Measurements from ENCODE around the gene AREG. TPM values are rescaled to one million over a fixed set of nuclear protein-coding genes. Genes with fewer than 3 reads are reported as not detected.

The AREG gene
- total RNA-seq, 1 experiment from 2014 or later, result 0.33 TPM

GRCh38 chr4:74503580-74503979, 58.6 kb downstream of the AREG start (continued):
- no peak for TF ChIP-seq ERG (CRISPR knock-in tag; IDR thresholded peaks at IDR 0.05)
- no peak for TF ChIP-seq ZNF671 (CRISPR knock-in tag; IDR thresholded peaks at IDR 0.05)
- no peak for TF ChIP-seq ATF3 (CRISPR knock-in tag; conservative IDR thresholded peaks at IDR 0.05)
- TF ChIP-seq, protein P1, sequence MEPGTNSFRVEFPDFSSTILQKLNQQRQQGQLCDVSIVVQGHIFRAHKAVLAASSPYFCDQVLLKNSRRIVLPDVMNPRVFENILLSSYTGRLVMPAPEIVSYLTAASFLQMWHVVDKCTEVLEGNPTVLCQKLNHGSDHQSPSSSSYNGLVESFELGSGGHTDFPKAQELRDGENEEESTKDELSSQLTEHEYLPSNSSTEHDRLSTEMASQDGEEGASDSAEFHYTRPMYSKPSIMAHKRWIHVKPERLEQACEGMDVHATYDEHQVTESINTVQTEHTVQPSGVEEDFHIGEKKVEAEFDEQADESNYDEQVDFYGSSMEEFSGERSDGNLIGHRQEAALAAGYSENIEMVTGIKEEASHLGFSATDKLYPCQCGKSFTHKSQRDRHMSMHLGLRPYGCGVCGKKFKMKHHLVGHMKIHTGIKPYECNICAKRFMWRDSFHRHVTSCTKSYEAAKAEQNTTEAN (CRISPR knock-in tag; IDR thresholded peaks at IDR 0.05), result no peak
- TF ChIP-seq CDX4 (CRISPR knock-in tag; IDR thresholded peaks at IDR 0.05; ENCODE audit: borderline replicate concordance), result no peak

GRCh38 chr4:74504212-74504611, 59.3 kb downstream of the AREG start:
- H3K27ac Mint-ChIP-seq, result no peak overlapping the region
- no peak for ATAC-seq
- no peaks in the 10 kb centered on the region for H3K27me3 Mint-ChIP-seq (ENCODE audit: low read depth)
- POLR2A ChIA-PET, result no interaction called here
- H3K36me3 Mint-ChIP-seq, result no peaks in the 10 kb centered on the region
- peaks cover 4% of the 10 kb centered on the region; the same call in 1 of the 2 replicates for H3K4me1 Mint-ChIP-seq
- no peak for DNase-seq (ENCODE audit: low spot score)
- TF ChIP-seq RELA (CRISPR knock-in tag; IDR thresholded peaks at IDR 0.05; ENCODE audit: borderline replicate concordance) (no peak), GABPB1 (CRISPR knock-in tag; IDR thresholded peaks at IDR 0.05) (no peak), ZNF425 (CRISPR knock-in tag; conservative IDR thresholded peaks at IDR 0.05) (no peak), NFATC4 (CRISPR knock-in tag; IDR thresholded peaks at IDR 0.05) (no peak), ZNF317 (CRISPR knock-in tag; IDR thresholded peaks at IDR 0.05; ENCODE audit: borderline replicate concordance, low read depth) (no peak), ELF4 (CRISPR knock-in tag; IDR thresholded peaks at IDR 0.05; ENCODE audit: low read depth) (no peak), ZNF263 (CRISPR knock-in tag; IDR thresholded peaks at IDR 0.05; ENCODE audit: low read depth) (no peak)
- TF ChIP-seq, protein P2, sequence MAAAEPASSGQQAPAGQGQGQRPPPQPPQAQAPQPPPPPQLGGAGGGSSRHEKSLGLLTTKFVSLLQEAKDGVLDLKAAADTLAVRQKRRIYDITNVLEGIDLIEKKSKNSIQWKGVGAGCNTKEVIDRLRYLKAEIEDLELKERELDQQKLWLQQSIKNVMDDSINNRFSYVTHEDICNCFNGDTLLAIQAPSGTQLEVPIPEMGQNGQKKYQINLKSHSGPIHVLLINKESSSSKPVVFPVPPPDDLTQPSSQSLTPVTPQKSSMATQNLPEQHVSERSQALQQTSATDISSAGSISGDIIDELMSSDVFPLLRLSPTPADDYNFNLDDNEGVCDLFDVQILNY (CRISPR knock-in tag; IDR thresholded peaks at IDR 0.05), result no peak
- CTCF ChIA-PET, result no interaction called here
- H3K9me3 Mint-ChIP-seq, result peaks cover 21% of the 10 kb centered on the region
- H3K4me3 Mint-ChIP-seq, result no peak overlapping the region

Other genes starting within 250 kb of the AREG start
- not detected in 3 replicates for gene EPGN, start 136.7 kb upstream of the AREG start, total RNA-seq (2021)
- 0.05 to 0.23 TPM (median 0.09 TPM) in 3 replicates for gene EREG, start 80.0 kb upstream of the AREG start, total RNA-seq (2021)

Measured in WTC11 (cell line).